Activated naive CD4-positive, alpha-beta T cell treated with anti-CD3 and anti-CD28 coated beads, Interleukin-2, amount 50 U/mL, for 16 hours (primary cell): ENCODE data around the gene SASH3.

Experiments used
- DNase-seq: peaks from one replicate; pipeline ENCODE4 v3.0.0-alpha.2; 2020

SASH3 gene

DNA sequence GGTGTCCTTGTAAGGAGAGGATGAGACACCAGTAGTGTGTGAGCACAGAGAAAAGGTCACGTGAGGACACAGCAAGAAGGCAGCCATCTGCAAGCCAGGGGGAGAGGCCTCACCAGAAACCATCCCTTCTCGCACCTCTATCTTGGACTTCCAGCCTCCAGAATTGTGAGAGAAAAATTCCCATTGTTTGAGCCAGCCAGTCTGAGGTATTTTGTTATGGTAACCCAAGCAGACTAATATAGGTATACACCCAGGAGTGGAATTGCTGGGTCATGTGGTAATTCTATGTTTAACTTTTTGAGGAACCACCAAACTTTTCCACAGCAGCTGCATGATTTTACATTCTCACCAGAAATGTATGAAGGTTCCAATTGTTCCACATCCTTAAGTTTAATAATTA, 38.4 kb downstream of the SASH3 start:
- DNase-seq, result no peak

DNA sequence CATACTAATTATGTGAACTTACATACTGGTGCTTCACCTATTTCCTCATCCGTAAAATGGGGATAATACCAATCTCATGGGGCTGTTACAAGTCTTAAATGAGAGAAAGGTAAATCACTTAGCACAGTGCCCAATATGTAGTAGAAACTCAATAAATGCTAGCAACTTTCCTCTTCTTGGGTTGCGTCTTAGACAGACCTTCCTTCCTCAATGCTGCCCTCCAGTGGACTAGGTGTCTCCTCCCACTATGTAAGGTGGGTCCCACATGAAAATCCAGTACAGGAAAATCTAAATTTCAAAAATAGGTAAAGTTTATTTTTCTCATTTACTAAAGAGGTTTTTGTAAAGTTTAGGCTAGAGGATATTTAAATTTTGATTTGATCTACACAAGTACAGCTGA, 43.4 kb downstream of the SASH3 start:
- DNase-seq, result peak; percentile 52

DNA sequence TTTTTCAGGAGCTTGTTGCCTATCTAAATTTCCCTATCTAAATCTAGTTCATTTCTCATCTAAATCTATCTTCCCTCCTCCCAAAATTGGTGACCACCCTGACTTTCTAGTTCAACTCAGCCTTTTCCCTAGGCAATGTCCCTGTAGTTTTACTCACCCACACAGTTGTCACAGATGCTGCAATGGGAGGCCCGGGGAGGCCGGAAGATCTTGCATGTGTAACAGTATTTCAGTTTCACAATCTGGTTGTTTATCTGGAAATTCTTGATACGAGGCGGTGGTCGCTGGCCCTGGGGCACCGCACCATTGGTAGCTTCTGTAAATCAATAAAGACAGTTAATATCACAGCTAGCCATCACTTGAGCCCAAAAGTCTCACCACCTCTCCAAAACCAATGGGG, 43.8 kb downstream of the SASH3 start:
- DNase-seq, result no peak

DNA sequence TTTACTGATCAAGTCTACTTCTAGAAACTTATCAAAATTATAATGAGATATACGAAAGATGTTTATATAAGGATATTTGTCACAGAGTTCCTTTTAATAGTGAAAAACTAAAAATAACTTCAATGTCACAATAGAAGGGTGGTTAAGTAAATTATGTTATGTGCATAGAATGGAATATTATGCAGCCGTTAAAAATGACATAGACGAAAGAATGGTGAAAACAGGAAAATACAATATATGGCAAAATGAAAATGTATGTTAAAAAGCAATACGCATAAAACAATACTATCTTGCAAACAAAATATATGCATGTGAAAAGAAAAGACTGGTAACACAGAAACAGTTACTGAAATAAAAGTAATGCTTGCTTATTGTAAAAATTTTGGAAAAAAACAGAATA, 44.9 kb downstream of the SASH3 start:
- no peak for DNase-seq

DNA sequence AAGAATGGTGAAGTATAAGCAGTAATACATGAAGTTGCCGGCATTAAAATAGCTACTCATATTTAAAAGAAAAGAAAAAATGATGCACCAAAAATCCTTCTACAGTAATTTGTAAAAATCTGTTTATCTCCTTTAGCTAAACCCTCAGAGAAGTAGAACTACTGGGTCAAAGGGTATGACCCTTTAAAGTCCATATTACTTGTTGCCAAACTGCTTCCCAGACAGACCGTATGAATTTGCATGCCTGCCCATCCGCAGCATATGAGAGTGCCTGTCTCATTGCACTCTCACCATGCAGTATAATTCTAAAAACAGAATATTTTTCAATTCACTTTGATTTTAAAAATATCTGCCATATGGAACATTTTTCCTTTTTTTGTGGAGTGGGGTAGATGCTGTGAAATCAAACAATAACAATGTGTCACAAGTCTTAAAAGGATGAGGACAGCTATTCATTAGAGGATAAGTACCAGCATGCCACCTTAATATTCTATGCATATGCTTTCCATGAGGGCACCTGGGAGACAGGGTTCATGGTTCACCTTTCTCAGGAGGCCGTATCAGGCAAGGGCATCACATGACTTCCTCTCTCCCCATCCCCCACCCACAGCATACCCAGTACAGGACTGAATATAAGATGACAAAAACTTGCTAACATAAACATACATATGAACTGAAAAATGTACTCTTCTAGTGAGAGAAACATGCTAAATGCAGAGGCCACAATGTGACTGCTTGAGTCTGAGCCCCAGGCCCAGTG, 46.2 kb downstream of the SASH3 start:
- no peak for DNase-seq

DNA sequence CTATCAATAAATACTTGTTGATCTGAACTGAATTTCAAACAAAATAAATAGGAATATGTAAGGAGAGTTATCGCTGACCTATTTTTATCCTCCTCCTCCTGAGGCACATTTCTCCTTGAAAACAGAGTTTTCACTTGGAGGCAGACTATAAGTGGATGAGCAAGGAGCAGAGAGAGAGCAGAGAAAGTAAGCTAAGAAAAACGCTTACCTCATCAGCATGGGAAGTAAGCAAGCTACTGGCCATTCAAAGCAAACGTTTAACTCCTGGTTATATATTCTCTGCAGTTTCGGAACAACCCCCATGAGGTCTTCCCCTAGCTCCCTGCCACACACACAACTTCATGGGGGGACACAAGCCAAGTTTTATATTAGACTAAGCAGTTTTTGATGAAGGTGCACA, 50.7 kb downstream of the SASH3 start:
- DNase-seq, result no peak

DNA sequence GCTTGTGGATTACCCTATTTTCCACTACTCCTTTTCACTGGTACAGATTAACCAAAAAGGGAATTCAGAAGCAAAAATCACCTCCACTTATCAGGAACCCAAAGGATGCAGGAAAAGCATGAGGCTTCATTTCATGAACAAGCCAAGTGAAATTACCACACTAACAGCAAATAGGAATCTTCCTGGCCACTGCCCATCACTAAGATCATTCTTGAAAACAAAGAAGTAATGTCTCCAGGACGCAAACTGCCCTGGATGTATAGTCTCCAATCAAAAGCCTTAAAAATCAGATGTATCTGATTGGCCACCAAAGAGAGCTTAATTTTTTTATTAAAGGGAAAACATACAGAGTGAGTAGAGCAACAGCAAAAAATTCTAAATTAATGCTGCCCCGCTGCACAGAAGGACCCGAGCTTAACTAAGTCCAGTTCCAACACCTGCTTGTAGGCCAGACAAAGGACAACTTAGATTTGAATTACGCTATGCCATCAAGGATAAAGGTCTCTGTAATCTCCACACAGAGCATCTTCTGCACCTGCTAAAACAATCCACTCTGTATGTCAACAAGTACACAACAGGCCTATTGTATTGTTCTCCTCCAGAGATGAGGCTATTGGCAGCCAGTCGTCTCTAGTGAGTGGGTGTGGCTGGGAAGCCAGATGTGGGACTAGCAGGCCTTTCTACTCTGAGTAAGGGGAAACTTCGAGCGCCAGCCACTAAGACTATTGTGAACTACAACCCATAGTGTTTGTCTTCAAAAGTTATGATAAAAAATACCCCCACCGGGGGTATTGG, 51.5 kb downstream of the SASH3 start:
- no peak for DNase-seq

DNA sequence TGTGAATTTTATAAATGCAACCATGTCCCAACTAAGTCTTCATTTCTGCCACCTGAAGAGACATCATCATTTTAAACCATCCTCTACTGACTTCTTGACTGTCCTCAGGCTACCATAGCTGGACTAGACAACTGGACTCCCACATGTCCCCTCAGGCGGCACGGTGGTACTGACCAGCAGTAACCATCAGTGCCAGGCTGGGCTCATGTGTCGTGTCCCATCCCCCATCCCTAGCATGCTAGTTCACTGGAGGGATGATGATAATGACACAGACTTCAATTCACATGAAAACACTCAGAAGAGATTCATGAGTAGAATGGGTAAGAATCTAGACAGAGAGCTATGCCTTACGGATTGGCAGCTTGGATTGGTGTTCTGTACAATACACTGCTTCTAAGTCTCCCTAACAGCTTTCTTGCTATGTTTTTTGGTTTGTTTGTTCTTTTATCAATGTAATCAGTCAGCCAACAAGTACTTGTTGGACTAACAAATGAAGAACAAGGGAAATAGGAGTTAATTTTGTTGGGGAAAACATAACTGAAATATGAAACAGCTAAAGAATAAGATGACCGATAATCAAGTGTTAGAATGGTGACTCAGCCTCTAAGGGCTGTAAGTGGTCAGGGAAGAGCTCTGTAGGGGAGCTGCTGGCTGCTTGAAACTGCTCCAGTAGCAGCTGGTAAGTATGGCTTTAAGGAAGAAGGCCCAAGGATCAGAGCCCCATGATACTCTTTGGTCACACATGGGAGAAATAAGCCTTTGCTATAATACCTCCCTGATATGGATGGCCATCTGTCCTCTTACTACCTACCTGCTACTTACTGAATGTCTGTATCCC, 53.6 kb downstream of the SASH3 start:
- DNase-seq, result no peak

DNA sequence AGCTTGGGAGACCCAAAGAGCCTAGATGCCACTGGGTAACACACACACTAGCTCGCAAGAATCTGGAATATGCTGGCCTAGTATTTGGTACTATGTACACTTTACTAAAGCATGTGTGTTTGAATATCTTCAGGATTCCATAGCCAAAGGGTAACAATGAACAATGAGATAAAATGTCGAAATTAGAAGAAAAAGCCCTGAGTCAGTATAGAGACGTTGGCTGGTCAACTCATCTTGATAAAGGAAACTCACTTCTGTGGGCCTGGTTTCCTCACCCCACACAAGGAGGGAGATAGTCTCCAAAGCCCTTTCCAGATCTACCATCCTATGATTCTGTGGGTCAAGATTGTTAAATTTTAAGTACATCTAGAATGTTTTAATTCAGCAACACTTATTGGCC, 57.1 kb downstream of the SASH3 start:
- DNase-seq, result no peak

DNA sequence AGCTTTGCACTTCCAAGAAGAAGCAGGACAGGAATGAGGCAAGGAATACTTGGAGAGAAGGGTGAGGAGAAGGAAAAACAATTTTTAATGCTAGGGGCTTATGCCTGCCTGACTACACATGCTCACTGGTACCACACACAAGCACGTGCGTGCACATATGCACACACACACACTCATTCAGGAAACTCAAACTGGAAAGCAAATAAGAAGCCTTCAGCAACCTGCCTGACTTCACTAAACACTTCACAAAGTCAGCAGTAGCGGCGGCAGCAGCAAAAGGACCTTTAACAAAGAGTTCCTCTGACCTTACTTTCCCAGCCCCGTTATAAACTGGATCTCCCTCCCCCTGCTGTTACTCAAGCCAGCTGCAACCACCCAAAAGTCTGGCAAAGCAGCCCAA, 60.6 kb downstream of the SASH3 start:
- no peak for DNase-seq

DNA sequence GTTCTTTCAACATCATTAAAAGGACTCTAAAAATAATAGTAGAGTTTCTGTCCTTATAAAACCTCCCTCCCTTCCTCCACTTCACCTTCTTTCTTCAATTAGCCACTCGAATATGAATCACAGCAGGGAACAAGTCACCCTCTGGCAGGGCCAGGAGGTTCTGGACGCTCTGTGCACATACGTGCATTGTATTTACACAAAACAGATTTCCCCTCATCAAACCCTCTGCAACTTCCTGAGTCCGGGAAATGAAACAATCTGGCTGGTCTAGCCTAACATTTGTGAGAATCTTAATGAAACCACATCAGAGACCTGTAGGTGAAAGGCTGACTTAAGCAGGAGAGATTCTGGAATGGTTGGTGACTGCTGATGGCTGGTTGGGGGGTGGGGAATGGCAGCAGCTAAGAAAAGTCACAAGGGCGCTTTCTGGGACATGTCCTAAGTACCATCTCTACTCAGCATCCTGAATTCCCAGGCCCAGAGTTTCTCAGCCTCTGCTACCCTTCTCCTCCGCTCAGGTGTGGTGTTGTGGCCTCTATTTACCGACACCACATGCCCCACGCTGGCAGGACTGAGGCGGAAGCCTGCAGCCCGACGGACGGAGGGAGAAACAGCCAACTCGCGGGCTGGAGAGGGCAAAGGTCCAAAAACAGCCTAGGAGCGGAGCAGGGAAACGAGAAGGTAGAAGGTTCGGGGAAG, 62.9 kb downstream of the SASH3 start:
- no peak for DNase-seq

DNA sequence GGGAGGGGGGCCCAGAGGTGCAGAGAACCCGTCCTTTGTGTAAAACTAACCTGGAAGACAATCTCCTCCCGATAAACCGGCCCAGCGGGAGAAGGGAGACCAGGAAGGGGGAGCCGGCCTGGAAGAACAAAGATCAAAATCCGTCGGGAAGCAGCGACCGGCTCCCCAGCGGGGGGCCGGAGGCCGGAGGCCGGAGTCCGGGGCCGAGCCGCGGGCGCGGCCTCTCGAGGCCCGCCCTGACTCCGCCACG, 63.4 kb downstream of the SASH3 start:
- no peak for DNase-seq

DNA sequence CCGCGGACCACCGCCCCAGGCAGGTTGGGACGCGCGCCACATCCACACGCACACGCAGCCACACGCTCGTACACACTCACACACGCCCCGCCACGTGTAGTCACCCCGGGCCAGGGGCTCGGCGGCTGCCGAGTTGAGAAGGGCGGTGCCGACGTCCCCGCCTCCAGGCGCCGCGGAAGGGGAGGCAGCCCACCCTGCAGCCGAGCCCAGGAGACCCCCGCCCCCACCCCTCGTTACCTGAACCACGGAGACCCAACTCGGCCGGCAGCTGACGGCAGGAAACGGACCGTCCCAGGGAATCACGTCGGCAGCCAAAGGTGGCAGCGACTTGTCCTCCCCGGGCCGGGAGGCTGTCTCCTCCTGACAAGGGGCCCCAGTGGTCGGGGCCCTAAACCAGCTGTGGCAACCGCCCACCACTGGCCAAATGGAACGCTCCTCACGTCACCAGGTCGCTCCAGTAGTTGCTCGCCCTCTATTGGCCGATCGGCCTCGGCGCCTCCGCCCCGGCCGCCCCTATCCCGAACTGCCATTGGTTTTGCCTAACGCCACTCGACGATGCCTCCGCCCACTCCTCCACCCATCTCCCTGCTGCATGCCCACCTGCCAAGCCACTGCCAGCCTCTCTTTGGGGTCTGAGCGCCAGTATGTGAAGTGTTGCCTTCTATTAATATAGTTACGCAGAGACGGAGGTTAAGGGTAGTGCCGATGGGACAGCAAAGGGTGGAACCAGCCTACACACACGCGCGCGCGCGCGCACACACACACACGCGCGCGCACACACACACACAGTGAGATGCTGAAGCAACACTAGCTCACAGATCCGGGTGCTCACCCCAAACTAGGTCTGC, 63.9 kb downstream of the SASH3 start, which contains the start of gene ZDHHC9:
Gene ZDHHC9 (minus strand): TSS at position 428 of the 848 bp plus-strand sequence. CDS start 1,941 bp downstream, outside the sequence.
- peak; percentile 86 for DNase-seq
